Peyer's patch (tissue), 4 donors: Measurements from ENCODE around the gene CDK6. TPM values are rescaled to one million over a fixed set of nuclear protein-coding genes. Genes with fewer than 3 reads are reported as not detected.

ENCODE experiments used
- DNase-seq, 3 donors: peaks; one replicate each; pipeline ENCODE4 v3.0.0-alpha.2; 2017 to 2019
- H3K27ac ChIP-seq, 4 donors: fragments of 200-600 bp; sonication (generic); one replicate each; pipeline ENCODE4 v1.5.1; 2016 to 2019
- H3K27me3 ChIP-seq, 2 donors: fragments of 200-600 bp; sonication (generic); one replicate each; pipeline ENCODE4 v1.5.1; 2019
- H3K36me3 ChIP-seq, 3 donors: fragments of 200-600 bp; sonication (generic); one replicate each; pipeline ENCODE4 v1.5.1; 2016 to 2019
- H3K4me1 ChIP-seq, 4 donors: fragments of 200-600 bp; sonication (generic); one replicate each; pipeline ENCODE4 v1.5.1; 2016 to 2019
- H3K4me3 ChIP-seq, 4 donors: fragments of 200-600 bp; sonication (generic); 1 replicate in 3 of 4; 2 replicates in 1 of 4; pipeline ENCODE4 v1.5.1; 2016 to 2019; ENCODE audit warnings: mild to moderate bottlenecking in 1 of 4
- H3K9me3 ChIP-seq, 4 donors: fragments of 200-600 bp; sonication (generic); one replicate each; pipeline ENCODE4 v1.5.1; 2016 to 2019; ENCODE audit warnings: mild to moderate bottlenecking in 1 of 4
- CTCF ChIP-seq, 6 experiments: fragments of 450-650 bp in 4 of 6; fragments of 200-600 bp in 2 of 6; sonication (generic) in 1 of 6; IDR thresholded peaks; one replicate each; pipeline ENCODE4 v1.5.1; 2017 to 2019; ENCODE audit warnings: antibody characterized with exemption in 6 of 6, mild to moderate bottlenecking in 3 of 6, moderate library complexity in 1 of 6
- POLR2A ChIP-seq, 2 donors: fragments of 450-650 bp; IDR thresholded peaks; one replicate each; pipeline ENCODE4 v1.5.1; 2017; ENCODE audit warnings: antibody characterized with exemption in 2 of 2, mild to moderate bottlenecking in 2 of 2, moderate library complexity in 2 of 2
- total RNA-seq, 4 donors: library from RNA; depleted of rRNA; stranded (reverse); fragments of >200 nt; gene quantifications; one replicate each; pipeline ENCODE4 v1.1.0, GENCODE V29; 2016

CDK6 gene
- total RNA-seq, 4 donors from 2014 or later = 25.6 to 75.1 (median 55.4) TPM

DNA sequence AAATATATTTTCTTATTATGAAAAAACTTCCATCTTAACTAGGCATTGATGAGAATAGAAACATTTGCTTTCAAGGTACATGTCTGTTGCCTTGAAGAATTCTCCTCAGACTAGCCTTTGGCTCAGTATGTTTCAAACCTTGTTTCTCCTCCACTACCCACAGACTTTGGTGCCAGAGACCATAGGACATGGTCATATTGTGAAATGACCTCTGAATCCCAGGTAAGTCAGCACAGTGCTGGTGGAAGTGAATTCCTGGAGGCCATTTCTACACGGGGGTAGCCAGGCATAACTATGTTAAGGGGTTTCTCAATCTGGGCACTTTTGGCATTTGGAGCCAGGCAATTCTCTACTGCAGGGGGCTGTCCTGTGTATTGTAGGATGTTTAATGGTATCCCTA is 133.8 kb downstream of the CDK6 start:
- Histone ChIP-seq H3K27ac (no peak overlapping the region), H3K27me3 (no peaks in the 10 kb centered on the region), H3K4me3 (no peak overlapping the region), H3K4me1 (peaks cover 0 to 18% (median 0%) of the 10 kb centered on the region in 4 donors), H3K9me3 (no peaks in the 10 kb centered on the region), H3K36me3 (no peaks in the 10 kb centered on the region)
- DNase-seq = no peak
- TF ChIP-seq CTCF (IDR thresholded peaks at IDR 0.05) (no peak), POLR2A (IDR thresholded peaks at IDR 0.05) (no peak)

- DNase-seq = no peak
- Histone ChIP-seq H3K4me1 (peaks cover 0 to 19% (median 0%) of the 10 kb centered on the region in 4 donors), H3K27me3 (no peaks in the 10 kb centered on the region), H3K36me3 (no peaks in the 10 kb centered on the region), H3K9me3 (no peaks in the 10 kb centered on the region), H3K27ac (no peak overlapping the region), H3K4me3 (no peak overlapping the region)
- TF ChIP-seq POLR2A (IDR thresholded peaks at IDR 0.05) = no peak
- TF ChIP-seq CTCF (IDR thresholded peaks at IDR 0.05) = no peak
These were observed 136.3 kb downstream of the CDK6 start for GRCh38 chr7:92699966-92700514.

- Histone ChIP-seq H3K27me3 (no peaks in the 10 kb centered on the region), H3K4me1 (peaks cover 0 to 19% (median 0%) of the 10 kb centered on the region in 4 donors), H3K4me3 (no peak overlapping the region), H3K9me3 (no peaks in the 10 kb centered on the region), H3K27ac (no peak overlapping the region), H3K36me3 (no peaks in the 10 kb centered on the region)
- DNase-seq = no peak
- TF ChIP-seq CTCF (IDR thresholded peaks at IDR 0.05) (no peak), POLR2A (IDR thresholded peaks at IDR 0.05) (no peak)
These were observed 136.8 kb downstream of the CDK6 start for GRCh38 chr7:92699560-92699959.

DNA sequence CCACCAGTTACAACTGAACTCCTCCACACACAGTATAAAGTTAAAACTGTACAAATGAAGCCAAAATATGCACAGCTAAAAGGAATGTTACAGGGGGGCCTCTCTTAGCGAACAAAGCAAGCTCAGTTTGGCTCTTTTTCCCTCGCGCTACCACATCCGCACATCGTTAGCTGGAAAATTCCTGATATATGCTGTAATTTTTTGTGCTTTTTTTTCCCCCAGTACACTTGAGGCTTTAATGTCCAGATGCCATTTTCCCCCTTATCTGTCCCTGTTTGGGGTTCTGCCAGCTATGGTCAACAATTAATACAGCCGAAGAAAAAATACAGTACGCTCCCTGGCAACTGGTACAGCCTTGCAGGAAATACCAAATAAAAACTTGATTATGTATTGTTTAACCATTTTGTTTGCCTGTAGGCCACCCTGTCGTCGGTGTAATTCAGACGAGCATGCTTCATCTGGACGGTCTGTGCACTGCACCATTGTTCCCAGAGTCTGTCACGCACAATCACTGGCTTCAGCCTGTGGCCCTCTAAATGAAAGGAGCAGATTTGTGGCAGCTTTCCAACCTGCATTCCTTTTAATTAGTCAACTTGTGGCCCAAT is 138.0 kb downstream of the CDK6 start:
- Histone ChIP-seq H3K9me3 (no peaks in the 10 kb centered on the region), H3K4me1 (peaks cover 0 to 19% (median 0%) of the 10 kb centered on the region in 4 donors), H3K27ac (peak overlapping the region in 1 of 4 donors; percentile 23), H3K27me3 (no peaks in the 10 kb centered on the region), H3K36me3 (no peaks in the 10 kb centered on the region), H3K4me3 (no peak overlapping the region)
- TF ChIP-seq POLR2A (IDR thresholded peaks at IDR 0.05) (no peak), CTCF (IDR thresholded peaks at IDR 0.05) (peak in 3 of 6 experiments; percentile 27 to 34 (median 33))
- no peak for DNase-seq

GRCh38 chr7:92697414-92697813 is 139.0 kb downstream of the CDK6 start:
- DNase-seq = no peak
- Histone ChIP-seq H3K36me3 (no peaks in the 10 kb centered on the region), H3K27ac (no peak overlapping the region), H3K4me3 (no peak overlapping the region), H3K27me3 (no peaks in the 10 kb centered on the region), H3K9me3 (no peaks in the 10 kb centered on the region), H3K4me1 (peaks cover 0 to 19% (median 0%) of the 10 kb centered on the region in 4 donors)
- TF ChIP-seq POLR2A (IDR thresholded peaks at IDR 0.05) = no peak
- no peak for TF ChIP-seq CTCF (IDR thresholded peaks at IDR 0.05)
